CD4-positive, alpha-beta memory T cell (primary cell): ENCODE results near the gene FUT6. TPM values are rescaled to one million over a fixed set of nuclear protein-coding genes. Genes with fewer than 3 reads are reported as not detected.
A peak's percentile ranks its signal among the peaks of the same experiment; 100 is the strongest.

ENCODE experiments used
- CTCF ChIA-PET: fragments of 350-600 bp; sonication (Branson Sonifier 250); formaldehyde crosslinking; loops from one replicate; lab custom pipeline; 2021; ENCODE audit warnings: inconsistent platforms; ENCODE audit not compliant: partially characterized antibody; lab: Charles Lee
- POLR2A ChIA-PET: fragments of 350-600 bp; sonication (Branson Sonifier 250); formaldehyde crosslinking; loops from one replicate; lab custom pipeline; 2021; ENCODE audit not compliant: partially characterized antibody; lab: Charles Lee
- DNase-seq, 5 donors: peaks; one replicate each; pipeline versions ENCODE4 v3.0.0 to v3.0.0-alpha.2; 2020 to 2022; ENCODE audit warnings: mixed read lengths in 1 of 5
- H3K27ac ChIP-seq: one replicate; pipeline ENCODE4 v1.7.0; 2013; ENCODE audit warnings: low read depth, low read length
- H3K27me3 ChIP-seq: 2 replicates; pipeline ENCODE4 v1.7.0; 2013; ENCODE audit warnings: mild to moderate bottlenecking, low read length, moderate library complexity; ENCODE audit not compliant: insufficient read depth
- H3K36me3 ChIP-seq: 2 replicates; pipeline ENCODE4 v1.7.0; 2013; ENCODE audit warnings: mild to moderate bottlenecking, low read length, moderate library complexity; ENCODE audit not compliant: insufficient read depth
- H3K4me1 ChIP-seq: 2 replicates; pipeline ENCODE4 v1.7.0; 2013; ENCODE audit warnings: mild to moderate bottlenecking, low read length, moderate library complexity; ENCODE audit not compliant: insufficient read depth
- H3K4me3 ChIP-seq, 2 donors: one replicate each; pipeline ENCODE4 v1.7.0; 2013; ENCODE audit warnings: low read length in 2 of 2, mild to moderate bottlenecking in 1 of 2
- H3K9me3 ChIP-seq, 2 donors: one replicate each; pipeline ENCODE4 v1.7.0; 2013; ENCODE audit warnings: low read length in 2 of 2, control low read depth in 1 of 2; ENCODE audit not compliant: control insufficient read depth in 1 of 2
- H3K27ac Mint-ChIP-seq, 7 donors: one replicate each; pipeline ENCODE4 v1.8.0; 2020 to 2021; ENCODE audit warnings: mixed read lengths in 7 of 7, mild to moderate bottlenecking in 6 of 7, inconsistent platforms in 3 of 7, moderate library complexity in 3 of 7
- H3K27me3 Mint-ChIP-seq, 2 donors: one replicate each; pipeline ENCODE4 v1.8.0; 2020 to 2021; ENCODE audit warnings: mixed read lengths in 2 of 2
- H3K36me3 Mint-ChIP-seq, 2 donors: one replicate each; pipeline ENCODE4 v1.8.0; 2020 to 2021; ENCODE audit warnings: mixed read lengths in 2 of 2, inconsistent platforms in 1 of 2, mild to moderate bottlenecking in 1 of 2
- H3K4me1 Mint-ChIP-seq, 4 donors: one replicate each; pipeline ENCODE4 v1.8.0; 2020 to 2021; ENCODE audit warnings: mixed read lengths in 4 of 4, mild to moderate bottlenecking in 1 of 4
- H3K4me3 Mint-ChIP-seq, 8 donors: one replicate each; pipeline ENCODE4 v1.8.0; 2020 to 2021; ENCODE audit warnings: mixed read lengths in 8 of 8, mild to moderate bottlenecking in 7 of 8, moderate library complexity in 6 of 8, inconsistent platforms in 3 of 8
- H3K9me3 Mint-ChIP-seq, 8 donors: one replicate each; pipeline ENCODE4 v1.8.0; 2020 to 2021; ENCODE audit warnings: mixed read lengths in 8 of 8, mild to moderate bottlenecking in 5 of 8, inconsistent platforms in 3 of 8, moderate library complexity in 1 of 8
- intact Hi-C: fragments of 100-400 bp; cut with micrococcal nuclease; formaldehyde crosslinking; loops from one replicate; pipeline ENCODE4 v1.15.1; 2023
- polyA plus RNA-seq, 2 donors: library from polyadenylated mRNA; unstranded; fragments of 300-500 nt; fragmentation: Illumina TruSeq; gene quantifications; one replicate each; pipeline ENCODE4 v1.2.3, GENCODE V29; 2021
- total RNA-seq, 2 experiments: library from RNA; stranded (reverse); gene quantifications; one replicate each; pipeline ENCODE4 v1.2.3, GENCODE V29; 2021

The FUT6 gene
- total and polyA plus RNA-seq, 4 experiments from 2014 or later: not detected

- CTCF ChIA-PET: interaction anchor here (2.9 kb wide), 1 partner anchor 26 kb away, joined by 22 read pairs; the partner anchor contains the start of gene NRTN
- Mint-ChIP-seq H3K36me3 (peaks cover 0 to 3% of the 10 kb centered on the region in 2 donors), H3K27me3 (peaks cover 1 to 3% of the 10 kb centered on the region in 2 donors), H3K4me1 (peaks cover 3 to 17% (median 10%) of the 10 kb centered on the region in 4 donors), H3K4me3 (peak overlapping the region in 6 of 8 donors; percentile 30 to 69 (median 52)), H3K27ac (peak overlapping the region in 2 of 7 donors; percentile 16 to 91), H3K9me3 (peaks cover 0 to 2% (median 0%) of the 10 kb centered on the region in 8 donors)
- Histone ChIP-seq H3K27ac (no peak overlapping the region), H3K36me3 (no peaks in the 10 kb centered on the region), H3K27me3 (no peaks in the 10 kb centered on the region), H3K9me3 (no peaks in the 10 kb centered on the region), H3K4me1 (peaks cover 22% of the 10 kb centered on the region), H3K4me3 (no peak overlapping the region)
- intact Hi-C loops: loop anchor here (2.0 kb wide), 1 partner anchor 25 kb away; the partner anchor contains the start of gene NRTN
- DNase-seq: no peak
- POLR2A ChIA-PET: interaction anchor here (2.2 to 3.2 kb wide), 4 partner anchors 39 to 138 kb away, joined by 9 to 54 read pairs (median 16); partner anchors contain the start of genes DUS3L, NDUFA11 and VMAC
These were observed 9.8 kb downstream of the FUT6 start for GRCh38 chr19:5829567-5830310.

- H3K27me3 ChIP-seq: no peaks in the 10 kb centered on the region
- intact Hi-C loops: loop anchor here (1.0 to 2.0 kb wide), 3 partner anchors 24 to 75 kb away; partner anchors contain the start of genes DUS3L, NRTN and VMAC
- no peak for DNase-seq
- Mint-ChIP-seq H3K4me1 (peaks cover 3 to 17% (median 10%) of the 10 kb centered on the region in 4 donors), H3K27me3 (peaks cover 0 to 3% of the 10 kb centered on the region in 2 donors), H3K36me3 (peaks cover 0 to 3% of the 10 kb centered on the region in 2 donors), H3K4me3 (peak overlapping the region; percentile 92 to 99 (median 96)), H3K9me3 (peaks cover 0 to 2% (median 0%) of the 10 kb centered on the region in 8 donors), H3K27ac (peak overlapping the region; percentile 95 to 97 (median 95))
- peak overlapping the region; percentile 68 to 73 for H3K4me3 ChIP-seq
- H3K36me3 ChIP-seq: no peaks in the 10 kb centered on the region
- no peaks in the 10 kb centered on the region for H3K9me3 ChIP-seq
- ChIA-PET CTCF (interaction anchor here (1.0 to 2.9 kb wide), 5 partner anchors 22 to 193 kb away, joined by 3 to 22 read pairs (median 5); partner anchors contain the start of genes NDUFA11 and NRTN), POLR2A (interaction anchor here (0.6 to 3.2 kb wide), 16 partner anchors 21 to 206 kb away, joined by 3 to 54 read pairs (median 6); partner anchors contain the start of genes CATSPERD, DUS3L, LONP1 and NDUFA11)
- peak overlapping the region; percentile 49 for H3K27ac ChIP-seq
- peaks cover 22% of the 10 kb centered on the region for H3K4me1 ChIP-seq
These were observed 10.6 kb downstream of the FUT6 start for GRCh38 chr19:5828661-5829566.

- H3K4me1 ChIP-seq: peaks cover 22% of the 10 kb centered on the region
- peak overlapping the region; percentile 95 to 97 (median 95) for H3K27ac Mint-ChIP-seq
- POLR2A ChIA-PET: interaction anchor here (0.6 to 3.2 kb wide), 17 partner anchors 20 to 205 kb away, joined by 3 to 54 read pairs (median 6); partner anchors contain the start of genes CATSPERD, DUS3L, LONP1 and NDUFA11
- H3K36me3 ChIP-seq: no peaks in the 10 kb centered on the region
- H3K4me3 Mint-ChIP-seq: peak overlapping the region; percentile 92 to 99 (median 96)
- H3K36me3 Mint-ChIP-seq: peaks cover 0 to 3% of the 10 kb centered on the region in 2 donors
- H3K9me3 Mint-ChIP-seq: peaks cover 0 to 2% (median 0%) of the 10 kb centered on the region in 8 donors
- H3K4me3 ChIP-seq: peak overlapping the region; percentile 68 to 73
- H3K4me1 Mint-ChIP-seq: peaks cover 3 to 17% (median 10%) of the 10 kb centered on the region in 4 donors
- no peaks in the 10 kb centered on the region for H3K27me3 ChIP-seq
- CTCF ChIA-PET: interaction anchor here (0.9 to 2.9 kb wide), 6 partner anchors 22 to 194 kb away, joined by 3 to 22 read pairs (median 4); partner anchors contain the start of genes CATSPERD, LONP1, NDUFA11 and NRTN
- peaks cover 0 to 3% of the 10 kb centered on the region in 2 donors for H3K27me3 Mint-ChIP-seq
- H3K27ac ChIP-seq: peak overlapping the region; percentile 49
- peak; percentile 91 to 96 (median 92) for DNase-seq
- H3K9me3 ChIP-seq: no peaks in the 10 kb centered on the region
- intact Hi-C loops: loop anchor here (1.0 to 2.0 kb wide), 3 partner anchors 23 to 76 kb away; partner anchors contain the start of genes DUS3L, NRTN and VMAC
These were observed 11.4 kb downstream of the FUT6 start for GRCh38 chr19:5827891-5828660.

GRCh38 chr19:5827342-5827890 lies 12.1 kb downstream of the FUT6 start:
- Histone ChIP-seq H3K4me3 (peak overlapping the region in 1 of 2 donors; percentile 68), H3K4me1 (peaks cover 22% of the 10 kb centered on the region), H3K27ac (peak overlapping the region; percentile 49), H3K27me3 (no peaks in the 10 kb centered on the region), H3K36me3 (no peaks in the 10 kb centered on the region), H3K9me3 (no peaks in the 10 kb centered on the region)
- ChIA-PET POLR2A (interaction anchor here (0.9 to 3.2 kb wide), 13 partner anchors 19 to 205 kb away, joined by 3 to 54 read pairs (median 7); partner anchors contain the start of genes CATSPERD, DUS3L, LONP1 and NDUFA11), CTCF (interaction anchor here (0.9 to 2.9 kb wide), 5 partner anchors 21 to 141 kb away, joined by 3 to 22 read pairs (median 5); partner anchors contain the start of genes CATSPERD, LONP1, NDUFA11 and NRTN)
- peaks cover 0 to 3% of the 10 kb centered on the region in 2 donors for H3K27me3 Mint-ChIP-seq
- intact Hi-C loops: no loop called here
- peak overlapping the region; percentile 84 to 96 (median 89) for H3K27ac Mint-ChIP-seq
- peaks cover 0 to 3% of the 10 kb centered on the region in 2 donors for H3K36me3 Mint-ChIP-seq
- peaks cover 0 to 2% (median 0%) of the 10 kb centered on the region in 8 donors for H3K9me3 Mint-ChIP-seq
- peaks cover 3 to 17% (median 10%) of the 10 kb centered on the region in 4 donors for H3K4me1 Mint-ChIP-seq
- peak overlapping the region; percentile 60 to 91 (median 84) for H3K4me3 Mint-ChIP-seq
- DNase-seq: no peak

- Mint-ChIP-seq H3K27me3 (peaks cover 0 to 3% of the 10 kb centered on the region in 2 donors), H3K9me3 (peaks cover 0 to 2% (median 0%) of the 10 kb centered on the region in 8 donors), H3K4me1 (peaks cover 3 to 17% (median 10%) of the 10 kb centered on the region in 4 donors), H3K36me3 (peaks cover 0 to 3% of the 10 kb centered on the region in 2 donors), H3K4me3 (peak overlapping the region; percentile 60 to 91 (median 84)), H3K27ac (peak overlapping the region; percentile 84 to 96 (median 89))
- no peaks in the 10 kb centered on the region for H3K36me3 ChIP-seq
- H3K4me1 ChIP-seq: peaks cover 22% of the 10 kb centered on the region
- H3K4me3 ChIP-seq: no peak overlapping the region
- peak in 2 of 5 donors; percentile 16 to 68 for DNase-seq
- intact Hi-C loops: no loop called here
- POLR2A ChIA-PET: interaction anchor here (0.9 to 3.2 kb wide), 5 partner anchors 18 to 135 kb away, joined by 6 to 54 read pairs (median 9); partner anchors contain the start of genes CATSPERD, DUS3L, LONP1 and NDUFA11
- H3K9me3 ChIP-seq: no peaks in the 10 kb centered on the region
- CTCF ChIA-PET: interaction anchor here (2.9 kb wide), 1 partner anchor 23 kb away, joined by 22 read pairs; the partner anchor contains the start of gene NRTN
- no peaks in the 10 kb centered on the region for H3K27me3 ChIP-seq
- no peak overlapping the region for H3K27ac ChIP-seq
These were observed 12.8 kb downstream of the FUT6 start for GRCh38 chr19:5826531-5827341.
